Peyer's patch (tissue), 4 donors: ENCODE data around the gene SAMSN1. TPM values are rescaled to one million over a fixed set of nuclear protein-coding genes. Genes with fewer than 3 reads are reported as not detected.

Experiments used
- DNase-seq, 3 donors: peaks; one replicate each; pipeline ENCODE4 v3.0.0-alpha.2; 2017 to 2019
- H3K27ac ChIP-seq, 4 donors: fragments of 200-600 bp; sonication (generic); one replicate each; pipeline ENCODE4 v1.5.1; 2016 to 2019
- H3K27me3 ChIP-seq, 2 donors: fragments of 200-600 bp; sonication (generic); one replicate each; pipeline ENCODE4 v1.5.1; 2019
- H3K36me3 ChIP-seq, 3 donors: fragments of 200-600 bp; sonication (generic); one replicate each; pipeline ENCODE4 v1.5.1; 2016 to 2019
- H3K4me1 ChIP-seq, 4 donors: fragments of 200-600 bp; sonication (generic); one replicate each; pipeline ENCODE4 v1.5.1; 2016 to 2019
- H3K4me3 ChIP-seq, 4 donors: fragments of 200-600 bp; sonication (generic); 1 replicate in 3 of 4; 2 replicates in 1 of 4; pipeline ENCODE4 v1.5.1; 2016 to 2019; ENCODE audit warnings: mild to moderate bottlenecking in 1 of 4
- H3K9me3 ChIP-seq, 4 donors: fragments of 200-600 bp; sonication (generic); one replicate each; pipeline ENCODE4 v1.5.1; 2016 to 2019; ENCODE audit warnings: mild to moderate bottlenecking in 1 of 4
- CTCF ChIP-seq, 6 experiments: fragments of 450-650 bp in 4 of 6; fragments of 200-600 bp in 2 of 6; sonication (generic) in 1 of 6; IDR thresholded peaks; one replicate each; pipeline ENCODE4 v1.5.1; 2017 to 2019; ENCODE audit warnings: antibody characterized with exemption in 6 of 6, mild to moderate bottlenecking in 3 of 6, moderate library complexity in 1 of 6
- POLR2A ChIP-seq, 2 donors: fragments of 450-650 bp; IDR thresholded peaks; one replicate each; pipeline ENCODE4 v1.5.1; 2017; ENCODE audit warnings: antibody characterized with exemption in 2 of 2, mild to moderate bottlenecking in 2 of 2, moderate library complexity in 2 of 2
- total RNA-seq, 4 donors: library from RNA; depleted of rRNA; stranded (reverse); fragments of >200 nt; gene quantifications; one replicate each; pipeline ENCODE4 v1.1.0, GENCODE V29; 2016

Gene SAMSN1
- total RNA-seq, 4 donors from 2014 or later = 0.57 to 56.1 (median 2.2) TPM

GRCh38 chr21:14542638-14543037 is 3.5 kb downstream of the SAMSN1 start:
- H3K36me3 ChIP-seq = no peaks in the 10 kb centered on the region
- DNase-seq = no peak
- peak overlapping the region in 1 of 4 donors; percentile 15 for H3K4me3 ChIP-seq
- H3K27ac ChIP-seq = peak overlapping the region in 3 of 4 donors; percentile 33 to 70 (median 56)
- TF ChIP-seq POLR2A (IDR thresholded peaks at IDR 0.05) (no peak), CTCF (IDR thresholded peaks at IDR 0.05) (no peak)
- no peaks in the 10 kb centered on the region for H3K9me3 ChIP-seq
- H3K4me1 ChIP-seq = peaks cover 0 to 3% (median 0%) of the 10 kb centered on the region in 4 donors
- no peaks in the 10 kb centered on the region for H3K27me3 ChIP-seq

- no peak for DNase-seq
- TF ChIP-seq POLR2A (IDR thresholded peaks at IDR 0.05) (no peak), CTCF (IDR thresholded peaks at IDR 0.05) (no peak)
- Histone ChIP-seq H3K4me1 (peaks cover 0 to 3% (median 0%) of the 10 kb centered on the region in 4 donors), H3K27me3 (no peaks in the 10 kb centered on the region), H3K4me3 (peak overlapping the region in 3 of 4 donors; percentile 7 to 26 (median 15)), H3K27ac (peak overlapping the region; percentile 30 to 70 (median 44)), H3K36me3 (no peaks in the 10 kb centered on the region), H3K9me3 (no peaks in the 10 kb centered on the region)
Observed at GRCh38 chr21:14541841-14542490, 4.1 kb downstream of the SAMSN1 start.

GRCh38 chr21:14538483-14538882 is 7.6 kb downstream of the SAMSN1 start:
- Histone ChIP-seq H3K27me3 (no peaks in the 10 kb centered on the region), H3K9me3 (no peaks in the 10 kb centered on the region), H3K36me3 (no peaks in the 10 kb centered on the region), H3K4me3 (no peak overlapping the region), H3K4me1 (peaks cover 0 to 3% (median 0%) of the 10 kb centered on the region in 4 donors), H3K27ac (no peak overlapping the region)
- no peak for TF ChIP-seq POLR2A (IDR thresholded peaks at IDR 0.05)
- TF ChIP-seq CTCF (IDR thresholded peaks at IDR 0.05) = no peak
- DNase-seq = no peak

DNA sequence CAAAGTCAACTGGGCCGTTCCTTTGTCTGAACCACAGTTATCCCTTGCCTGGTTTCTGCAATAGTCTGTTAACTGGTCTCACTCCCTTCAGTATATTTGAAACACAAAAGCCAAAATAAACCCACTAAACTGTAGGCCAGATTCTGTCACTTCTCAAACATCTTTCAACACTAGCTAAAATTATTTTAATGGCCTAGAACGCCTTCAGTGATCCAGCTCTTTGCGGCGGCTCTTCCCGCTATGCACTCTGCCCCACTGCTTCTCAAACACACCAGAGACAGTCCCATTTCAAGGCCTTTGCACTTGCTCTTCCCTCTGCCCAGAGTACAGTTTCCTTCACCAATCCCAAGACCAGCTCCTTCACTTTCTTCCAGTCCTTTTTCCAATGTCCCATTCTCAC is 9.2 kb downstream of the SAMSN1 start:
- Histone ChIP-seq H3K36me3 (no peaks in the 10 kb centered on the region), H3K27ac (no peak overlapping the region), H3K27me3 (no peaks in the 10 kb centered on the region), H3K4me1 (peaks cover 0 to 3% (median 0%) of the 10 kb centered on the region in 4 donors), H3K4me3 (no peak overlapping the region), H3K9me3 (no peaks in the 10 kb centered on the region)
- DNase-seq = no peak
- TF ChIP-seq CTCF (IDR thresholded peaks at IDR 0.05) (no peak), POLR2A (IDR thresholded peaks at IDR 0.05) (no peak)

DNA sequence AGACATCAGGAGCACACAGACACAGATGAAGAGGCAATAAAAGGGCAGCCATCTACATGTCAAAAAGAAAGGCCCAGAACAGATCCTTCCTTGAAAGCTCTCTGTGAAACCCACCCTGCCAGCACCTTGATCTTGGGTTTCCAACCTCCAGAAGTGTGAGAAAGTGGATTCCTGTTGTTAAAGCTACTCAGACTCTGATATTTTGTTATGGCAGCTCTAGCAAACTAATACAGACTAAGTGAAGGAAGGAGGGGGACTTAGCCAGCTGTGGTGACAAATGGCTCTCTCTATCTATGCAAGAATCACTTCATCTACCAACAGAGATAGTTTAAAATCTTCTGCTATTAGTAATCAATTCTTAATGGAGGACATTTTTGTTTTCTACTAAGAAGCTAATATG is 10.4 kb downstream of the SAMSN1 start:
- H3K4me1 ChIP-seq = peaks cover 0 to 3% (median 0%) of the 10 kb centered on the region in 4 donors
- peak overlapping the region in 2 of 4 donors; percentile 61 to 83 for H3K27ac ChIP-seq
- no peak for DNase-seq
- TF ChIP-seq POLR2A (IDR thresholded peaks at IDR 0.05) (no peak), CTCF (IDR thresholded peaks at IDR 0.05) (no peak)
- no peaks in the 10 kb centered on the region for H3K27me3 ChIP-seq
- H3K4me3 ChIP-seq = no peak overlapping the region
- H3K9me3 ChIP-seq = no peaks in the 10 kb centered on the region
- no peaks in the 10 kb centered on the region for H3K36me3 ChIP-seq
